Activated CD8-positive, alpha-beta T cell treated with anti-CD3 and anti-CD28 coated beads for 36 hours (primary cell): ENCODE data around the gene CCDC71. TPM values are rescaled to one million over a fixed set of nuclear protein-coding genes. Genes with fewer than 3 reads are reported as not detected.

Experiments
- ATAC-seq: fragments of 200-7000 bp; cut with Tn5 transposase; one replicate; pipeline ENCODE4 v1.10.0; 2021; ENCODE audit warnings: mild to moderate bottlenecking, moderate library complexity
- CTCF ChIA-PET: fragments of 350-600 bp; sonication (Branson Sonifier 250); formaldehyde crosslinking; loops from one replicate; lab custom pipeline; 2021; ENCODE audit warnings: antibody characterized with exemption; lab: Charles Lee
- POLR2A ChIA-PET: fragments of 350-600 bp; sonication (Branson Sonifier 250); formaldehyde crosslinking; loops from one replicate; lab custom pipeline; 2021; ENCODE audit warnings: antibody characterized with exemption; lab: Charles Lee
- DNase-seq: peaks from one replicate; pipeline ENCODE4 v3.0.0-alpha.2; 2020
- H3K27ac Mint-ChIP-seq: one replicate; pipeline ENCODE4 v1.8.0; 2021; ENCODE audit warnings: mild to moderate bottlenecking, mixed read lengths
- H3K27me3 Mint-ChIP-seq: one replicate; pipeline ENCODE4 v1.8.0; 2021; ENCODE audit warnings: mixed read lengths
- H3K36me3 Mint-ChIP-seq: one replicate; pipeline ENCODE4 v1.8.0; 2021; ENCODE audit warnings: low read depth, mixed read lengths
- H3K4me1 Mint-ChIP-seq: one replicate; pipeline ENCODE4 v1.8.0; 2021; ENCODE audit warnings: low read depth, mixed read lengths
- H3K4me3 Mint-ChIP-seq: one replicate; pipeline ENCODE4 v1.8.0; 2021; ENCODE audit warnings: mild to moderate bottlenecking, moderate library complexity, mixed read lengths
- H3K9me3 Mint-ChIP-seq: one replicate; pipeline ENCODE4 v1.8.0; 2021; ENCODE audit warnings: mixed read lengths
- intact Hi-C: fragments of 100-400 bp; cut with micrococcal nuclease; formaldehyde crosslinking; loops from one replicate; pipeline ENCODE4 v1.10.0; 2022
- total RNA-seq, 2 experiments: library from RNA; stranded (reverse); gene quantifications; one replicate each; pipeline ENCODE4 v1.2.3, GENCODE V29; 2021
- TF ChIP-seq, protein P1 (sequence below): fragments of 200-600 bp; IDR thresholded peaks from one replicate; pipeline ENCODE4 v1.8.0; 2022; ENCODE audit warnings: antibody characterized with exemption, mild to moderate bottlenecking

Gene CCDC71
- total RNA-seq, 2 experiments from 2014 or later = 18.1 to 18.7 TPM

DNA sequence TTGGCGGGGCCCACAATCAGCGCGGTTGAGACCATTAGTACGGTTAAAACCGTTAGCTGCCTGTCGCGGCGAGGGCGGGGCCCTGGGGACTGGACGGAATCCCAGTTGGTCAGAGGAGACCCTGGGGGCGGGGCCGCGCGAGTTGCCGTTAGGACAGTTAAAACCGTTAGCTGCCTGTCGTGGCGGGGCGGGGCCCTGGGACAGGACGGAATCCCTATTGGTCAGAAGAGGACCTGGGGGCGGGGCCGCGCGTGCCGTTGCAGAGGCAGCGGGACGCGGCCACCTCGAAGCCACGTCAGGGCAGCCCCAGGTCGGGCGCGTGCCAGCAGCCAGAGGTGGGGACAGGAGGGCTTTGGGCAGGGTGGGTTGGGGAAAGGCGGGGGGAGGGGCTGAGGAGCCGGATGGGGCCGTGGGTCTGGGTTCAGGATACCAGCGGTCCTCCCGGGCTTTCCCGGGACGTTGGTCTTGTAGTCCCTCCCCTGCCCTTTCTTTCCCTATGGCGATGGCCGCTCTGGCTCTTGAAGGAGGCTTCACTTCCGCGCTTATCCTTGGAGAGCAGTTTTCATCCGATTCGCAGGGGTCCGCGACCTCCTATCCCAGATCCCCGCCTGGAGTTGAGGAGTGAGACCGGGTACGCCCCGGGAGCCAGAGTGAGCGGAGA is 33.2 kb upstream of the CCDC71 start:
- POLR2A ChIA-PET = no interaction called here
- intact Hi-C loops = no loop called here
- ATAC-seq (peak; percentile 39), DNase-seq (peak; percentile 23)
- Mint-ChIP-seq H3K27ac (no peak overlapping the region), H3K4me1 (no peaks in the 10 kb centered on the region), H3K9me3 (no peaks in the 10 kb centered on the region), H3K4me3 (no peak overlapping the region), H3K36me3 (no peaks in the 10 kb centered on the region), H3K27me3 (peaks cover 14% of the 10 kb centered on the region)
- TF ChIP-seq, protein P1, sequence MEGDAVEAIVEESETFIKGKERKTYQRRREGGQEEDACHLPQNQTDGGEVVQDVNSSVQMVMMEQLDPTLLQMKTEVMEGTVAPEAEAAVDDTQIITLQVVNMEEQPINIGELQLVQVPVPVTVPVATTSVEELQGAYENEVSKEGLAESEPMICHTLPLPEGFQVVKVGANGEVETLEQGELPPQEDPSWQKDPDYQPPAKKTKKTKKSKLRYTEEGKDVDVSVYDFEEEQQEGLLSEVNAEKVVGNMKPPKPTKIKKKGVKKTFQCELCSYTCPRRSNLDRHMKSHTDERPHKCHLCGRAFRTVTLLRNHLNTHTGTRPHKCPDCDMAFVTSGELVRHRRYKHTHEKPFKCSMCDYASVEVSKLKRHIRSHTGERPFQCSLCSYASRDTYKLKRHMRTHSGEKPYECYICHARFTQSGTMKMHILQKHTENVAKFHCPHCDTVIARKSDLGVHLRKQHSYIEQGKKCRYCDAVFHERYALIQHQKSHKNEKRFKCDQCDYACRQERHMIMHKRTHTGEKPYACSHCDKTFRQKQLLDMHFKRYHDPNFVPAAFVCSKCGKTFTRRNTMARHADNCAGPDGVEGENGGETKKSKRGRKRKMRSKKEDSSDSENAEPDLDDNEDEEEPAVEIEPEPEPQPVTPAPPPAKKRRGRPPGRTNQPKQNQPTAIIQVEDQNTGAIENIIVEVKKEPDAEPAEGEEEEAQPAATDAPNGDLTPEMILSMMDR = no peak
- CTCF ChIA-PET = no interaction called here

GRCh38 chr3:49198611-49199230 is 32.6 kb upstream of the CCDC71 start:
- ChIA-PET CTCF (no interaction called here), POLR2A (interaction anchor here (0.5 kb wide), 1 partner anchor 65 kb away, joined by 3 read pairs; no protein-coding TSS in a partner anchor)
- DNase-seq = no peak
- TF ChIP-seq, protein P1 = no peak
- Mint-ChIP-seq H3K9me3 (no peaks in the 10 kb centered on the region), H3K27ac (no peak overlapping the region), H3K36me3 (no peaks in the 10 kb centered on the region), H3K4me3 (no peak overlapping the region), H3K27me3 (peaks cover 14% of the 10 kb centered on the region), H3K4me1 (no peaks in the 10 kb centered on the region)
- intact Hi-C loops = no loop called here
- ATAC-seq = no peak

- Mint-ChIP-seq H3K36me3 (no peaks in the 10 kb centered on the region), H3K4me1 (no peaks in the 10 kb centered on the region), H3K9me3 (no peaks in the 10 kb centered on the region), H3K4me3 (no peak overlapping the region), H3K27ac (no peak overlapping the region), H3K27me3 (peaks cover 14% of the 10 kb centered on the region)
- POLR2A ChIA-PET = interaction anchor here (0.5 kb wide), 1 partner anchor 64 kb away, joined by 3 read pairs; no protein-coding TSS in a partner anchor
- CTCF ChIA-PET = no interaction called here
- ATAC-seq (no peak), DNase-seq (no peak)
- TF ChIP-seq, protein P1 = no peak
- intact Hi-C loops = no loop called here
Measured at GRCh38 chr3:49198161-49198560, 32.0 kb upstream of the CCDC71 start.

DNA sequence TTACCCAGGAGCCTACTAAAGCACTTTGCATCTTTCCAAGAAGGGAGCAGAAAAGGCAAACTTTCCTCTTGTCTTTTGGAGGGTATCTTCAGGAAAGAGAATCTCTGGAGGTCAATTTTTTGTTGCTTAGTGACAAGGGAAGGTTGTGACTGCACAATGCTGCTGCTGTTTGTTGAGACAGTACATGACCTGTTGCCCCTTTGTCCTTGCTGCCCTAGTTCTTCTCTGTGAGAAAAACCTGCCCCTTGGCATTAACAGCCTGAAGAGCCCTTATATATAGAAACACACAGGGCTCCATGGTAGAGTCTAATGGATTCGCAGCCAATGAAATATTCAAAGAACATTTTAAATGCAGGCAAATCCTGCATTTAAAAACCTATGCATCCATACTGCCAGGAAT is 25.6 kb upstream of the CCDC71 start:
- ChIA-PET POLR2A (no interaction called here), CTCF (interaction anchor here (1.8 kb wide), 1 partner anchor 21 kb away, joined by 4 read pairs; the partner anchor contains the start of gene KLHDC8B)
- H3K36me3 Mint-ChIP-seq = no peaks in the 10 kb centered on the region
- DNase-seq (no peak), ATAC-seq (no peak)
- H3K4me1 Mint-ChIP-seq = no peaks in the 10 kb centered on the region
- H3K9me3 Mint-ChIP-seq = no peaks in the 10 kb centered on the region
- no peak overlapping the region for H3K4me3 Mint-ChIP-seq
- TF ChIP-seq, protein P1 = no peak
- intact Hi-C loops = no loop called here
- H3K27me3 Mint-ChIP-seq = peaks cover 1% of the 10 kb centered on the region
- H3K27ac Mint-ChIP-seq = no peak overlapping the region

DNA sequence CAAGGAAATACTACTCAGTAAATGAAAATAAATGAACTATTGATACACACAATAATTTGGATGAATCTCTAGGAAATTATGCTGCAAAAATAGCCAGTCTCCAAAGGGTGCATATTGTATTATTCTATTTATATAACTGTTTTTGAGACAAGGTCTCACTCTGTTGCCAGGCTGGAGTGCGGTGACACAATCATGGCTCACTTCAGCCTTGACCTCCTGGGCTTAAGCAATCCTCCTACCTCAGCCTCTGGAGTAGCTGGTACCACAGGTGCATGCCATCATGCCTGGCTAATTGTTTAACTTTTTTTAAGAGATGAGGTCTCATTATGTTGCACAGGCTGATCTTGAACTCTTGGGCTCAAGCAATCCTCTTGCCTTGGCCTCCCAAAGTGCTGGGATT is 17.7 kb upstream of the CCDC71 start:
- Mint-ChIP-seq H3K36me3 (no peaks in the 10 kb centered on the region), H3K27ac (no peak overlapping the region), H3K27me3 (peaks cover 6% of the 10 kb centered on the region), H3K9me3 (no peaks in the 10 kb centered on the region), H3K4me1 (no peaks in the 10 kb centered on the region), H3K4me3 (no peak overlapping the region)
- ChIA-PET POLR2A (no interaction called here), CTCF (interaction anchor here (1.3 kb wide), 1 partner anchor 12 kb away, joined by 3 read pairs; the partner anchor contains the start of gene KLHDC8B)
- DNase-seq (no peak), ATAC-seq (no peak)
- TF ChIP-seq, protein P1 = no peak
- intact Hi-C loops = no loop called here
